ENCODE measurements around the gene CILP. TPM values are rescaled to one million over a fixed set of nuclear protein-coding genes. Genes with fewer than 3 reads are reported as not detected.
A peak's percentile ranks its signal among the peaks of the same experiment; 100 is the strongest.

Gene CILP
- total and polyA plus RNA-seq, 2 of the 13 experiments (the other 11 are each of a cell fraction or from before 2014, with no cell fraction given) = 0.03 TPM; not detected in 1

- no peak for TF ChIP-seq FOXO4 (CRISPR knock-in tag; conservative IDR thresholded peaks at IDR 0.05)
- no peak for TF ChIP-seq ZBTB44 (CRISPR knock-in tag; IDR thresholded peaks at IDR 0.05)
- peak; percentile 6; the same call in 1 of the 2 replicates for TF ChIP-seq MEIS2 (CRISPR knock-in tag; IDR thresholded peaks at IDR 0.05)
- peak; percentile 59 for TF ChIP-seq TARDBP (CRISPR knock-in tag; IDR thresholded peaks at IDR 0.05)
- TF ChIP-seq ZNF142 (CRISPR knock-in tag; IDR thresholded peaks at IDR 0.05) = 0 out of 2 replicates have a peak, but pooled peaks have one; percentile 1
- TF ChIP-seq EHMT2 (IDR thresholded peaks at IDR 0.05; ENCODE audit: borderline replicate concordance, low read depth, low read length) = no peak
- no peak for TF ChIP-seq NFKB2 (CRISPR knock-in tag; IDR thresholded peaks at IDR 0.05; ENCODE audit: borderline replicate concordance)
- TF ChIP-seq REL (CRISPR knock-in tag; conservative IDR thresholded peaks at IDR 0.05) = no peak
- TF ChIP-seq ZNF574 (CRISPR knock-in tag; IDR thresholded peaks at IDR 0.05) = peak; percentile 74
- TF ChIP-seq ZNF549 (CRISPR knock-in tag; IDR thresholded peaks at IDR 0.05) = no peak
- TF ChIP-seq PHF20 (CRISPR knock-in tag; IDR thresholded peaks at IDR 0.05) = peak; percentile 66; the same call in 1 of the 2 replicates
- no peak for TF ChIP-seq SETDB1 (CRISPR knock-in tag; IDR thresholded peaks at IDR 0.05; ENCODE audit: borderline replicate concordance)
- no peak for TF ChIP-seq ZNF597 (CRISPR knock-in tag; IDR thresholded peaks at IDR 0.05)
- TF ChIP-seq MATR3 (CRISPR knock-in tag; IDR thresholded peaks at IDR 0.05) = no peak
- TF ChIP-seq ZNF333 (CRISPR knock-in tag; IDR thresholded peaks at IDR 0.05; ENCODE audit: borderline replicate concordance) = no peak
Observed at GRCh38 chr15:65184868-65185717, 26.2 kb downstream of the CILP start, which contains the start of gene CLPX (continued).
